ENCODE results near the gene VAMP2.

- TF ChIP-seq CTCF (IDR thresholded peaks at IDR 0.05) (no peak), POLR2A (IDR thresholded peaks at IDR 0.05) (no peak), EP300 (IDR thresholded peaks at IDR 0.05; ENCODE audit: low read depth) (no peak)
Measured at GRCh38 chr17:8190506-8190905, 27.8 kb upstream of the VAMP2 start.

Measured in transverse colon (tissue), 3 donors.